Kidney epithelial cell (primary cell): ENCODE results near the gene GPC6. TPM values are rescaled to one million over a fixed set of nuclear protein-coding genes. Genes with fewer than 3 reads are reported as not detected.
A peak's percentile ranks its signal among the peaks of the same experiment; 100 is the strongest.

Experiments
- DNase-seq: peaks from one replicate; pipeline ENCODE4 v3.0.0-alpha.2; 2010; ENCODE audit warnings: low read depth
- H3K27me3 ChIP-seq: 2 replicates; pipeline ENCODE4 v1.6.0; 2011; ENCODE audit warnings: low read length; ENCODE audit not compliant: control insufficient read depth, insufficient read depth
- H3K36me3 ChIP-seq: 2 replicates; pipeline ENCODE4 v1.5.1; 2011; ENCODE audit warnings: low read length; ENCODE audit not compliant: control insufficient read depth, insufficient read depth
- H3K4me3 ChIP-seq: 2 replicates; pipeline ENCODE4 v1.5.1; 2011; ENCODE audit warnings: low read depth, mild to moderate bottlenecking, control low read depth, low read length
- total RNA-seq: library from RNA; depleted of rRNA; stranded (reverse); fragments of >200 nt; gene quantifications from 2 replicates; pipeline ENCODE4 v1.2.3, GENCODE V29; 2015
- TF ChIP-seq, protein P1 (sequence below): IDR thresholded peaks from 2 replicates; pipeline ENCODE4 v1.5.1; 2011; ENCODE audit warnings: mild to moderate bottlenecking, moderate library complexity, low read length, control low read depth, inconsistent platforms; ENCODE audit not compliant: insufficient read depth, poor library complexity, severe bottlenecking

Gene GPC6
- total RNA-seq, 1 donor from 2014 or later: 62.7 TPM

DNA sequence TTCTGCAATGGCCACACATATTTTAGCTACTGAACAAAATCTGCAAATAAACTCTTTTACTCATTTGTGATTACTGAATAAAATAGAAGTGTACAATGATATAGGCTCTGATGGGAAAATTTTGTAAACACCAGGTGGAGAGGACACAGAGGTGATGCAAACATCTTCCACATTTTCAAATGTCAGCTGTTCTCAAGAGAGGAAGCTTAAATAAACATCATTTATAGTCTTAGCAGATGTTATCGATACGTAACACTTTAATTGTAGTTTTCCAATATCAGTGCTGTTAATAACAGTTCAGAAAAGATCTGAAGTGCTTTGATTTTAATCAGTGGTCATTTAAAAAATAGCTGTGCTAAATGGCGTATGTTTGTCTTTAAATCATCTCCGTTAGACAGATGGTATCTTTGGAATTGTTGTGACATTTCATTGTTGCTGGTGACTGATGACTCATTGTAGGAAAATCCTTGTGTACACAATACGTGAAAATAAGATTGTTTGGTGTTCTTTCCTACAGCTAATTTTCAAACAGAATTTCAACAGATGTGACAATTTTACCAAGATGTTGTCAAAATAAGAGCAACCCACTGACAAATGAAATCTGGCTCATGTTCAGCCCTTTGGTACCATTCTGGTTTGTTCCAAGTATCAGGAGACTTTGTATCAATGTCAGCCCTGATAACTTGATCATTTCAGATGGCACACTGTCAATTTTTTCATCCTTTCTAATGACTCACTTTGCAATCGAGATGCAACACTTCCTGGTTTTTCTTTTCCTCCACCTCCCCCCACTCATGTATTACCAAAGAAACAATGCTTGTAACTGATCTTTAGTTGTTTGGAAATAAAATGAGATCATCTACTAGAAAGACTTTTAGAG, 736.9 kb downstream of the GPC6 start:
- Histone ChIP-seq H3K27me3 (no peaks in the 10 kb centered on the region), H3K4me3 (no peak overlapping the region), H3K36me3 (no peaks in the 10 kb centered on the region)
- peak; percentile 16 for DNase-seq
- TF ChIP-seq, protein P1, sequence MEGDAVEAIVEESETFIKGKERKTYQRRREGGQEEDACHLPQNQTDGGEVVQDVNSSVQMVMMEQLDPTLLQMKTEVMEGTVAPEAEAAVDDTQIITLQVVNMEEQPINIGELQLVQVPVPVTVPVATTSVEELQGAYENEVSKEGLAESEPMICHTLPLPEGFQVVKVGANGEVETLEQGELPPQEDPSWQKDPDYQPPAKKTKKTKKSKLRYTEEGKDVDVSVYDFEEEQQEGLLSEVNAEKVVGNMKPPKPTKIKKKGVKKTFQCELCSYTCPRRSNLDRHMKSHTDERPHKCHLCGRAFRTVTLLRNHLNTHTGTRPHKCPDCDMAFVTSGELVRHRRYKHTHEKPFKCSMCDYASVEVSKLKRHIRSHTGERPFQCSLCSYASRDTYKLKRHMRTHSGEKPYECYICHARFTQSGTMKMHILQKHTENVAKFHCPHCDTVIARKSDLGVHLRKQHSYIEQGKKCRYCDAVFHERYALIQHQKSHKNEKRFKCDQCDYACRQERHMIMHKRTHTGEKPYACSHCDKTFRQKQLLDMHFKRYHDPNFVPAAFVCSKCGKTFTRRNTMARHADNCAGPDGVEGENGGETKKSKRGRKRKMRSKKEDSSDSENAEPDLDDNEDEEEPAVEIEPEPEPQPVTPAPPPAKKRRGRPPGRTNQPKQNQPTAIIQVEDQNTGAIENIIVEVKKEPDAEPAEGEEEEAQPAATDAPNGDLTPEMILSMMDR: no peak

DNA sequence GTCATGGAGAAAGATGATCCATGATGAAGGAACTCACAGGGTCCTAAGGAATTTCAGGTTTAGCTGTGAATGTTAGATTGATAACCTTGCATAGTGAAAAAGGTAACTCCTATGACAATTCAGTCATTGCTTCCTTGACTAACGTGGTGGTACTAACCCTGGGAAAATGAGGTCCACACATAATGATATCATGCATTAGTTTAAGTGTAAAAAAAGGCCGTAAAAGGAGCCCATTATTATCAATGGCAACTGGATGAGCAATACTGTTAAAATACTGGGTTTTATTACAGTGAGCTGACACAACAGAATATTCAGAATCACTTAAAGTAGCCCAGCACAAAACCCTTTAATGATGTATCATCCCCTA, 737.5 kb downstream of the GPC6 start:
- H3K36me3 ChIP-seq: no peaks in the 10 kb centered on the region
- no peaks in the 10 kb centered on the region for H3K27me3 ChIP-seq
- no peak for DNase-seq
- TF ChIP-seq, protein P1: no peak
- H3K4me3 ChIP-seq: no peak overlapping the region

DNA sequence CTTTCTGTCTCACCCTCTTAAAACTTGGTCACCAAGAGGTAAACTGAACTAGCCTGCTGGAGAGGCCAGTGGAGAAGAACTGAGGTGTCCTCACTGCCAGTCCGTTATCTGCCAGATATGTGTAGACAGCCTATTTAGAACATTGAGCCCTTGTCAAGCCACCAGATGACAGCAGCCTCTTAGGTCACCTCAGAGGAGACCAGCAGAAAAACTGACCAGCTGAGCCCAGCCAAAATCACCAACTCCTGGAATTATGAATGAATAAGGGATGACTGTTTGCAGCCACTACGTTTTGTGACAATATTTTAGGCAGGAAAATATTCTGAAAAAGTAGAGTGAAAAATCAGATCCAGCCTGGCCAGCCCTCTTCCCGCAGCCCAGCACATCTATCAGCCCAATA, 739.0 kb downstream of the GPC6 start:
- TF ChIP-seq, protein P1: no peak
- no peak overlapping the region for H3K4me3 ChIP-seq

GRCh38 chr13:93966267-93966936, 739.8 kb downstream of the GPC6 start:
- Histone ChIP-seq H3K4me3 (no peak overlapping the region), H3K27me3 (no peaks in the 10 kb centered on the region)
- no peak for DNase-seq

More for the DNA sequence above, 739.0 kb downstream of the GPC6 start:
- Histone ChIP-seq H3K27me3 (no peaks in the 10 kb centered on the region), H3K36me3 (no peaks in the 10 kb centered on the region)
- no peak for DNase-seq

DNA sequence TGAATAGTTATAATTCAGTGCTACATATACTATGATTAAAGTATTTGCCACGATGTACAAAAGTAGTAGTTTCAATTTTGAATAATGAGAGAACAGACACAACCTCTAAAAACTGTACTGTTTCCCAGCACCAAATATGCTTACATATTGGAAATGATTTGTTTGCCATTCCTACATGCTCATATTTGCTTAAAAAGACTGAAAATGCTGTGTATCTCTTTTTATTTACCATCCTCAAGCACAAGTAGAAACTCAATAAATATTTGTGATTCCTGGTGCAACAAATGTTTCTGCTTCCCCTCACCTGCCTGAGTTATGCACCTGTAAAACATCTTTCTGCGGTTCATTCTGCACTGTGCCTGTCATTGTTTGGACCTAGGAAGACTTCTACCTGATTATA, 740.7 kb downstream of the GPC6 start:
- TF ChIP-seq, protein P1: no peak
- Histone ChIP-seq H3K4me3 (no peak overlapping the region), H3K27me3 (no peaks in the 10 kb centered on the region), H3K36me3 (no peaks in the 10 kb centered on the region)
- no peak for DNase-seq

More at GRCh38 chr13:93966267-93966936, 739.8 kb downstream of the GPC6 start:
- TF ChIP-seq, protein P1: no peak
- H3K36me3 ChIP-seq: no peaks in the 10 kb centered on the region
